ENCODE measurements around the gene EPHA6.
"Not testable (repeated sequence)": the region's sequence is repeated elsewhere in the genome, so short reads cannot be mapped to it uniquely, and the experiment has no call there.

EPHA6 gene

DNA sequence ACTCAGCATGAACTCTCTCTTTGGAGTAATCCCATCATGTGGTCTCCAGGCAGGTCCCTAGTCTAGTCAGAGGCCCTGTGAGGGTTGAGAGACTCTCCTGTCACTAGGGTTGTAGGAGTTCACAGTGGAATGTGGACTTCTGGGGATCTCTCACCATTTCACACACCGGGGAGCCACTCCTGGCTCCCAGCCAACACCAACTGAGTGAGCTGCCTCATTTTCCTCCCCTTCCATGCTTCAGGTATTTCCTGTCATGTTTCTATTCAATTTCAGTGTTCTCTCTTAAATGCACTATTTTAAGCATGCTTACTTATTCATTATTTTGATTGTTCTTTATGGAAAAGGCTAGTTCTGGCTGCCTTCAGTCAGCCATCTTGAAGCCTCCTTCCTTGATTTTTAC, 482.6 kb downstream of the EPHA6 start:
- DNase-seq = no peak

- no peak for DNase-seq
Measured at GRCh38 chr3:97301114-97301513, 486.7 kb downstream of the EPHA6 start.

- DNase-seq = no peak
Measured at GRCh38 chr3:97306226-97306625, 491.8 kb downstream of the EPHA6 start.

- no peak for DNase-seq
Measured at GRCh38 chr3:97338375-97338774, 524.0 kb downstream of the EPHA6 start.

GRCh38 chr3:97340940-97341339, 526.5 kb downstream of the EPHA6 start:
- no peak for DNase-seq

- DNase-seq = no peak
Measured at GRCh38 chr3:97347780-97348179, 533.4 kb downstream of the EPHA6 start.

DNA sequence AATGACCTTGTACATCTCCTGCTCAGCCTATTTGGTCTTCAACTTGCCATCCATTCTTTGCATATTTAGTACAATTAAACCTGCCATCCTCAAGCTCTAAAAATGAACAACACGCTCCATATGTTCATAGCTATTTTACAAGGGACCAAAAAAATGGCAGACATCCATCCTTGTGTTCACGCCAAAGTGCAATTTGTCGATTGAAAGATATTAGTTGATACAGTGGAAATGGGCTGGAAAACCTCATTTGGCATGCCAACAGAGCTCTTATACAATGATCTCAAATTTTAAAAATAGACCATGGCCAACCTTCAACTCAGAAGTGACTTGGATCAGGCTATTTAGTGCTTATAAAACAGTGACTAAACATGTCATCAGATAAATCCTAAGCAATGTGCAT, 536.6 kb downstream of the EPHA6 start:
- DNase-seq = no peak

DNA sequence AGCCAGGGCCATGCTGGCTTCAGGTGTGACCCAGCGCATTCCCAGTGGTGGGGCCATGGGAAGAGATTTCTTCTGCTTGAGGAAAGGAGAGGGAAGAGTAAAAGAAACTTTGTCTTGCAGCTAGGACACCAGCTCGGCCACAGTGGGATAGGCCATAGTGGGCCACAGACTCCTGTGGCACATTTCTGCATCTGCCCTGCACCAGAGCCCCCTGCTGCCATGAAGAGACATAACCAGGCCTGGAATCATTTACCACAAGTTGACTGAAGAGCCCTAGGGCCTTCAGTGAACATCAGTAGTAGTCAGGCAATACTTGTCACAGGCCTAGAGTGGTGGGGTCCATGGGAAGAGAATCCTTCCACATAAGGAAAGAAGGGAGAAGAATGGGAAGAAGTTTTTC, 538.8 kb downstream of the EPHA6 start:
- no peak for DNase-seq

- DNase-seq = no peak
Measured at GRCh38 chr3:97359977-97360376, 545.6 kb downstream of the EPHA6 start.

DNA sequence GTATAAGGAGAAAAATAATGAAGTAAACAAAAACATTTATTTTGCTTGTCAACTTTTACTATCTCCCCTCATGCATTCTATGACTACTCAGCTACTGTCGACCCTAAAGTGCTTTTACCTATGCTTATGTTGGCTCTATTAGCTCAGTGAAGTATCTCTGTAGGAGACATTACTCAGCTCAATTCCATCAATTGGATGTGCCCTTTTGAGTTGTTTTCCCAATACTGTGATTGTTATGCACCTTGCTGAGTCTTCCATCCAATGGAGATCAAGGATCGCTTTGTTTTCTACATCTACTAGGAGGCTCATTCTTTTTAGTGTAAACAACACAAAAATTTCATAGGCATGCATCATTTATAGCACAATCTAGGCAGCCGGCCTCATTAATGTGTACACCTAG, 546.4 kb downstream of the EPHA6 start:
- DNase-seq = no peak

DNA sequence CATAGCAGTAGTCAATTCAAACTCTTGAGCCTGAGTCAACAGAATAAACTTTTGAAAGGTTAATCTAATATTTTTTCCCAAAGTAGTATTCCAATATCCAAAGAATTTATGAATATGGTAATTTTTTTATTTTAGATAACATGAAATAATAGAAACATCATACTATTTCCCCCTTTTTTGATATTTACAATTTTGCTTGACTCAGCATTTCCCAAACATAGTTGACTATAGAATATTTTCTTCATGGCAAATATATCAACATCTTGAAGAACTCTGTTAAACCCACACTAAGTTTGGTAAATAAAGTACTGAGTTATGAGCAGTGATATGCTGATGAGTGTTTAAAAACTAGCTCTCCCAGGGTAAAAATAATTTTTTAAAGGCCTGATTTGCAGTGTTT, 570.2 kb downstream of the EPHA6 start:
- no peak for DNase-seq

DNA sequence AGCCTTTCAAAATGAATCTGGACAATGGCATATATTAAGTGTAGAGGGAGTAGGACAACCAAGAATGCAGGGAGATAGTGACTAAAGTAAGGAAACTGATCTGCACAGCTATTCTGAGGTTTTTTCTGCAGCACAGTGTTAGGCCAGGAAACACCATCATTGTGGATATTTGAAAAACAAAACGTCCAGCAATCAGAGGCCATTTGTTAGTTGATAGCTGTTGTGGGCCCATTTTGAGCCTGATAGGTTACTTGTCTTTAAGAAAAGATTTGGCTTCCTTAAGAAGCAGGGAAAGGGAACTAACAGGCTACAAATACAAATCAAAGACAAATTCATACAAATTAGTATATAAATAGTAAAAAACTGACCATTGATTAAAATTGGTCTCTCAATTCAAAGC, 574.4 kb downstream of the EPHA6 start:
- no peak for DNase-seq

DNA sequence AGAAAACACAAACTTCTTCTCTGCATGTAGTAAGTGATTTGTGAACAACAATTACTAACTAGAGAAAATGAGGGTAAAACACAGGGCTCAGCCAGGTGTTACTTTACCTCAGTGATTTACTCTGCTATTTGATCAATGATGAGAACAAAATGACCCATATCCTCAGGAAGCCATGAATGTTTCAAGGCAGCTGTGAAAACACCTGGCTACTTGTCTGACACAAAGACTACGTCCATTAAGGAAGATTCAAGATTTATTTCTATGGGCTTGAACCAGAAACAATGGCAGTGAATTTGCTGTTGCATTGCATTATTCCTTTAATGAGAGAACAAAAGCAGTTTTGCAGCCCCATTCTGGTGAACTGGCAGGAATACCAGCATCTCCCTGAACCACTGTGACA, 575.5 kb downstream of the EPHA6 start:
- DNase-seq = no peak

DNA sequence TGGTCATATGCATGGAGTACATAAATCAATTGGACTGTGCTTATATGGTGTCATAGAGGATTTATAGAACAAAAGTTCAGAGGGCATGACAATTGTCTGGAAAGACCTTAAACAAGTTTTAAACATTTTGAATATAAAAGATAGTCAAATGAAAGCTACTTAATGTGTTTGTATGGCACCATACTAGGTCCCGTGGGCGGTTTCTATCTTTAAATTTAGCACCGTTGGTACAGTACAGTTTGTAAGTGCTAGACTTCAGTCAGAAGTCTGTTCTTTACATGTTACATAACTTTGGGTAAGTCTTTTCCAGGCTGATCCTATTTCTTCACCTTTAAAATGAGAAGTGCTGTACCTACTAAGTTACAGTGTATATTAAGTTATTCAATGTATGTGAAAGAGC, 576.8 kb downstream of the EPHA6 start:
- no peak for DNase-seq

GRCh38 chr3:97409612-97410011, 595.2 kb downstream of the EPHA6 start:
- DNase-seq = no peak

DNA sequence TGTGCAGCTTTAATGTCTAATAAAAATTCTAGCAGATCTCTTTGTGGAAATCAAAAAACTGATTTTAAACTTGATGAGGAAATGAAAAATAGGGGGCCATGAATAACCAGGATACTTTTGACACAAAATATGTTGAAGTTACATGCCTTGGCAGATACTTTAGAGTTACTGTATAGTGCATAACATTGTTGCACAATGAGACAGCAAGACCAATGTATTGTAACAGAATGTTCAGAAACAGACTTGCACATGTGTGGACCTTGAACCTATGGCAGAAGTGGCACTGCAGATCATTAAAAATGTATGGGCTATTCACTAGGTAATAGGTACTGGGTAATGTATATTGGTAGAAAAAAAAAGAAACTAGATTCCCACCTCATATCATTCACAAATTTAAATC, 607.2 kb downstream of the EPHA6 start:
- DNase-seq = no peak

DNA sequence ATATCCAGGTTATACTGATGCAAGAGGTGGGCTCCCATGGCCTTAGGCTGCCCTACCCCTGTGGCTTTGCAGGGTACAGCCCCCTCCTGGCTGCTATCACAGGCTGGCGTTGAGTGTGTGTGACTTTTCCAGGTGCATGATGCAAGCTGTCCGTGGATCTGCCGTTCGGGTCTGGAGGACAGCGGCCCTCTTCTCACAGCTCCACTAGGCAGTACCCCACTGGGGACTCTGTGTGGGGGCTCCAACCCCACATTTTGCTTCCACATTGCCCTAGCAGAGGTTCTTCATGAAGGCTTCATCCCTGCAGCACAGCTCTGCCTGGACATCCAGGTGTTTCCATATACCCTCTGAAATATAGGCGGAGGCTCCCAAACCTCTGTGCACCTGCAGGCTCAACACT, 610.6 kb downstream of the EPHA6 start:
- DNase-seq = no peak

DNA sequence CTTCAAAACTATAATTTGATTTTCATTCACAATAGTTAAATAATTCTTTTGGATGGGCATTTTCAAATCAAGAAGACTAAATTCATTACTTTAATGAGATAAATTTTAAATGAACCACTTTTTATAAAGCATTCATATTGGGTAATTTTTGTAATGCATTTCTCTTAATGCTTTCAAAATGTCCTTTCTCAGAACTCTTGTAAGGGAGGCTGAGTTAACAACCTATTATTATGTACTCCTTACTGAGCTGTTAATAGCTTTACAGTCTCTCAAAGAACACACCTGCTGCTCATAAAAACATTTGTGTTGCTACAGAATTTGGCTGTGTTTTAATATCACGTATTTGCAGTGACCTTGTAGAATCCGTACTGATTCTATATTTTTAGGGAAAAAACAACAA, 616.2 kb downstream of the EPHA6 start:
- no peak for DNase-seq

DNA sequence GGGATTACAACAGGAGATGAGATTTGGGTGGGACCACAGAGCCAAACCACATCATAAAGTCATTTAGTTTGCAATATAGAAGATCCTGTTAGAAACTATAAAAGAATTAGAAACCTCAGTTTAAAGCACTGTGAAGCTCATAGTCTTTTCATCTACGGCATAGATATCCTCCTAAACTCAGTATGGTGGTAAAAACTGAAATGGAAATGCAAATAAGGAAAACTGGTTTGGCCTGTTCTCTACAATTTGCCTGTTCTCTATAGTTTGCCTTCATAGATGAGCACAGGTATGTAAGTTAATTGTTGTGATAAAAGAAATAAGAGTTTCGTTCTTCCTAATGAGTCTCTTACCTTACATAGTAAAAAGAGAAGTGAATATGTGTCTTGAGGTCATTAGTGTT, 618.5 kb downstream of the EPHA6 start:
- no peak for DNase-seq

DNA sequence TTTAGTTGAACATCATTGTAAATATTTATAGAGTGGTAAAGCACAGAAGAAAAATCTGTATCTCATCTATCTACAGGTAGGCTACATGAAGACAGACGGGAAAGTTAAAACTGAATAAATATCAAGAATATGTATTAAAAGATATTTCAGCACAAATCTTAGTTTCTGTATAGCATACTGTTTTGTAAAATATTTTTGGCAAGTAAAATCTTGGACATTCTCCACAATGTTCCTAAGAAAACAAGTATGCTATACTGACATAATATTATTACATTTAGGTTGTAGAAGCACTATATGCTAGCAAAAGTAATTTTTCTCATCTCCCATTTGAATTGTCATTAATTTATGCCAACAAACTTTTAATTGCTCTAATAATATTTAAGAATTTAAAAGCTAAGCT, 623.7 kb downstream of the EPHA6 start:
- no peak for DNase-seq

DNA sequence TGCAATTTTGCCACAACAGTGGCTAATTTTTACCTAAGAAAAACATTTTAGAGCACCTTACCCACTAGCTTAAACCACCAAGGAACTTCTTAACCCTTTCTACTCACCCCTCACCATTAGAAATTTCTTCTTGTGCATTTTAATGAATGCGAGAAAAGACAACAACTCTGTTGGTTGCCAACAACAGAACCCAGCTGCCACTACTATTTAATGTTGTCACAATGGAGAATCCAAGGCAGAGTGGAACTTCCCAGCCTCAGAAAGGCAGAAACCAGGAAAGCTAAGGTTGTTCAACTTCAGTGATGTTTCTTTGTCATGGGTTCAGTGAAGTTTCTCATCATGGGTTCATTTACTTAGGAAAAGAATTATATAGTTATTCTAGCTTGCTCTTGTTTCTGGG, 625.0 kb downstream of the EPHA6 start:
- no peak for DNase-seq

- no peak for DNase-seq
Measured at GRCh38 chr3:97464035-97464434, 649.6 kb downstream of the EPHA6 start.

GRCh38 chr3:97470481-97470880, 656.1 kb downstream of the EPHA6 start:
- no peak for DNase-seq

GRCh38 chr3:97479740-97480139, 665.3 kb downstream of the EPHA6 start:
- DNase-seq = no peak

GRCh38 chr3:97480696-97481289, 666.4 kb downstream of the EPHA6 start:
- DNase-seq = not testable (repeated sequence)

DNA sequence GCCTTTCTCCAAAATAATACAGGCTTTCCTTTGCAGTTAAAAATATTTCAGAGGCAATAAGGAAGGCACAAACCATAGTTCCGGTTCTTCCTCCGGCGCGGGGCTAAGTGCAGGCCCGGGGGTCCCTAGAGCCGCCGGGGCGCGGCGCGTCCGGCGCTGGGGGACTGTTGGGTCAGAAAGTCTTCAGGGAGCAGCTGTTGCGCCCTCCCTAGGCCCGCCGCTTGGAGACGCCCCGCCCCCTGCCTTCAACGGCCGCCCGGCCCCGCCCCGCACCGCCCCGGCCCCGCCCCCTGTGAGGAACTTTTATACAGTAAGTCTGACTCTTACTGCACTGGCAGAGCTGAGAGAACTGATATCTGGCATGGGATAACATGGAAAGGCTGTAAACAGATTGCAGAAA, 667.0 kb downstream of the EPHA6 start:
- no peak for DNase-seq
